GM20431 (cell line): ENCODE data around the gene SLX1A.
"Not testable (repeated sequence)": the region's sequence is repeated elsewhere in the genome, so short reads cannot be mapped to it uniquely, and the experiment has no call there.

Experiments used
- in situ Hi-C: fragments of 300-500 bp; cut with MseI, MboI; formaldehyde crosslinking; loops from one replicate; pipeline ENCODE4 v1.15.0; 2020; ENCODE audit warnings: low sequenced_read_pairs; ENCODE audit not compliant: unreplicated experiment

SLX1A gene

DNA sequence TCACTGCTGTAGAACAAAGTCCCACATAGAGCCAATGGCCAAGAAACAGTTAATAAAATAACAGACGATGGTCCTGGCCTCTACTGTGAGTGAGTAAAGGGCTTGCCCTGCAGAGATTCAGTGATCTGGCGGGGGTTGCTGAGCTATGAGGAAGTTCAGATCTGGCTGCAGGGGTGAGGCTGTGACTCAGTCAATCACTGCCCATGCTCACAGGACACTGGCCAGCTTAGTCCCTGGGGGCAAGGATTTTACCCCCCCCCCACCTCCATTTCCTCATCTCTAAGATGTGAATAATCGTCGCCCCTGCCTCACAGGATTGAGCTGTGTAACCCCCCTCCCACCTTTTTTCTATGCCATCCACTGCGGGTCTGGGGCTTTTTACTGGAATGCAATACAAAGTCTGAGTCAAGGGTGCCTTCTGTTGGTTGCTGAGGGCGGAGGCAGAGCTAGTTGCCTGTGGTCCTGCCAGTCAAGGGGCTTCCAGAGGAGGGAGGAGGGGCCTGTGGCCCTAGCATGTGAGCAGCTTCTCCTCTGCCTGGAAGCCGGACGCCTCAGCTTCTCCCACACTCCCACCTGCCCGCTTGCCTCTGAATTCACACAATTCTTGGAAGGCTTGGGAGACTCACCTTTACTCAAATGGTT lies 13.5 kb downstream of the SLX1A start:
- in situ Hi-C loops, result not testable (repeated sequence)

DNA sequence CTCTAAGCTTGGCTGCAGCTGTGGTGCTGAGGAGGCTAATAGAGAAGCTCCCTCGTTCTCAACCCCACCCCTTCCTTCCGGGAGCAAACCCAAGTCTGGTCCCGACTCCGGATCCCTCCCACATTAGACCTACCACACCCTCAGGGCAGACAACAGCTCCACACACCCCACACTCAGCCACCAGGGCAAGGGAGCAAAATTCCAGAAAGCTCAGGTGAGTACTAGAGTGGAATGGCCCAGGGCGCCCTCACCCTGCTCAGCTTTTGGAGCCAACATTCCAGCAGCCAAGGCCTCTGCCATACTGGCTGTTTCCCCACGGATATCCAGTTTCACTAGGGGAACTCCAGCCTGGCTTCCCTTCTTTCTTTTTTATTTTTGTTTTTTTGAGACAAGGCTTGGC lies 15.4 kb downstream of the SLX1A start:
- in situ Hi-C loops, result not testable (repeated sequence)

DNA sequence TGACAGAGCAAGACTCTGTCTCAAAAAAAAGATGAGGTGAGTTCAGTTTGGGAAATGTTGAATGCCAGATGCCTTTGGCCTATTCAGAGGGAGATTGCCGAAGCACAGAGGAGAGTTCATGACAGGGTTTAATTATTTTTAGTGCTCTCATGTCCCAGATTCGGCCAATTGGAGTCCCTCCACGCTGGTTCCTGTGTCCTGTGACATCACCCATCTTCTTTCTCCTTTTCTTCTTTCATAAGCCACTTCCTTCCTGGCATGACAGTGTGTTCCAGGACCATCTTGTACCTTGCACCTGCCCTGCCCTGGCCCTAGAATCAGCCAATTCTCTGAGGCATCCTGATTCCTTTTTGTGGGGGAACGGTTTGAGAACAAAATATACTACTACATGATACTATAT lies 17.7 kb downstream of the SLX1A start:
- in situ Hi-C loops, result not testable (repeated sequence)

DNA sequence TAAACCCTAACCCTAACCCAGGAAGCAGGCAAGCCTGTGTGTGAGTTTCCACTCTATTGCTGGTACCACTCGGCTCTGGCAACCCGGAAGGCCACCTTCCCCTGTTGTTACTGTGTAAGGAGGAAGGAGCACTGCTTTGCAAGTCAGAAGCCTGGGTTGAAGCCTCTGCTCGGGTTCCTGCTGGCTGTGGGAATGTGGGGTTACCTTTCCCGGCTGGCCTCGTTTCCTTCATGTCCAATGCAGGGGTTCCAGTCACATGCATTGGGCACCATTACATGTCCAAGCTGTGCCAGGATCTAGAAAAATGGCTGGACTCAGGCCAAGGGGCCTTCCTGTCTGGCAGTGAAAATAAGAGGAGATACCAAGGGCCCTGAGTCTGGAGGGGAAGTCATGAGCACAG lies 23.4 kb downstream of the SLX1A start:
- in situ Hi-C loops, result not testable (repeated sequence)
